ENCODE data around the gene TNFAIP8L1. TPM values are rescaled to one million over a fixed set of nuclear protein-coding genes. Genes with fewer than 3 reads are reported as not detected.

TNFAIP8L1 gene
- total RNA-seq, 1 donor from 2014 or later: 12.0 TPM

DNA sequence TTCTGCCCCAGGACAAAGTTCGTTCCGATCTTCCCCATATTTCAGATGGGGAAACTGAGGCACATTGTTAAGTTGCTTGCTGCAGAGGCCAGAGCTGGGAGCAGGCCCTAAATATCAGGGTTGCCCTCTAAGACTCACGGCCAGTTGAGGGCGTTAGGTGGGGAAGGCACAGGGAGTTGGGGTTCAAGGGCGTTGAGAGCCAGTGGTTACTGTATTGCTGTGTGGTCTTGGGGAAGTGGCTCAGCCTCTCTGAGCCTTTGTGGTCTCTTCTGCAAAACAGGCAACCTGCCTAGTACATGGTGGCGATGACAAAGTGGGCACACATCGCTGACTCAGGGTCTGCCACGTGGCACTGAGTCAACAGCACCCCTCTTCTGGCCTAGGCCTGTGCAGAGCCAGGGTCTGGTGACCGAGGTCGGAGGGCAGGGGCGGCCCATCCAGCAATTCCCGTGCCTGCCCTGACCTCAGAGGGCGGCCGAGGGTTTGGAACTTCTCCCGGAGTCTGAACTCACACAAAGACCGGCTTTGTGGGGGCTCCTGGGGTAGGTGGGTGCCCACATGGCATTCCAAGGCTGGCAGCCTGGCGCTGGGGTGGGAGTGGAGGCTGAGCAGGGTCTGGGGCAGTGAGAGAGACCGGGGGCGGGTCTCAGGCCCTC is 10.2 kb downstream of the TNFAIP8L1 start:
- DNase-seq: no peak

DNA sequence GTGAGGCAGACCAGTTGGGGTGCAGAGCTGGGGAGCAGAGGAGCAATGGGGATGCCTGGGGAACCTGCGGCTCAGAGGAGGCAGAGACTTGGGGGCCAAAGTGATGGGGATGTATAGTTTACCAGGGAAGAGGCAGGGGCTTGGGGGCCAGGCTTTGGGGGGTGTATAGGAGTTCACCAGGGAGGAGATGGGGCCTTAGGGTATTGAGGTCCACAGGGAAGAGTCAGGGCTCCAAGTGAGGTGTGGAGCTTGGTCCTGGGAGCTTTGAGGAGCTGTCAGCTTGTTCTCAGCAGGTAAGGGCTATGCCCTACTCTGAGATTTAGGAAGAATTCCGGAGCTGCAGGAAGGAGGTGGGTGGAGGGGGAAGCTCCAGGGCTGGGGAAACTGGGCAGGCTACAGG is 10.8 kb downstream of the TNFAIP8L1 start:
- no peak for DNase-seq

DNA sequence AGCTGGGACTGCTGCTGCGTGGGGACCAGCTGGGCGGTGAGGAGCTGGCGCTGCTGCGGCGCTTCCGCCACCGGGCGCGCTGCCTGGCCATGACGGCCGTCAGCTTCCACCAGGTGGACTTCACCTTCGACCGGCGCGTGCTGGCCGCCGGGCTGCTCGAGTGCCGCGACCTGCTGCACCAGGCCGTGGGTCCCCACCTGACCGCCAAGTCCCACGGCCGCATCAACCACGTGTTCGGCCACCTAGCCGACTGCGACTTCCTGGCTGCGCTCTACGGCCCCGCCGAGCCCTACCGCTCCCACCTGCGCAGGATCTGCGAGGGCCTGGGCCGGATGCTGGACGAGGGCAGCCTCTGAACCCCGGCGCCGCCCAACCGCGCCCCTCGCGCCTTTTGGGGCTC is 12.8 kb downstream of the TNFAIP8L1 start:
- DNase-seq: no peak

DNA sequence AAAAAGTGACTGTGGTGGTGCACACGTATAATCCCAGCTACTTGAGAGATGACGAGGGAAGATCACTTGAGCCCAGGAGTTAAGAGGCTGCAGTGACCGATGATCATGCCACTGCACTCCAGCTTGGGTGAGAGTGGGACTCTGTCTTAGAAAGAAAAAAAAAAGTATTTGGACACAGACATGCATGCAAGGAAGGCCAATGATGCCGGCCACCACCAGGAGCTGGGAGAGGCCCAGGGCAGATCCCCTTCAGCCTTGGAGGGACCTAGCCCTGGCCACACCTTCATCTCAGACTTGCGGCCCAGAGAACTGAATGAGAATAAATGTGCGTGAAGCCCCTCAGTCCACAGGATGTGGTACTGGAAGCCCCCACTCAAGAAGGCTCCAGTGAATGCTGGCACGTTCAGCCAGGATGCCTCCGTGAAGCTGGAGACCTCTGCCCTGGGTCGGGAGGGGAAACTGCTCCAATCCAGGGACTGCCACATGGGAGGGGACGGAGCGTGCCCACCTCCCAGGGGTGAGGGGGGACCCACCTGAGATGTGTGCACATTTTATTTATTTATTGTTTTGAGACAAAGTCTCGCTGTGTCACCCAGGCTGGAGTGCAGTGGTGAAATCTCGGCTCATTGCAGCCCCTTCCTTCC is 14.6 kb downstream of the TNFAIP8L1 start:
- no peak for DNase-seq

DNA sequence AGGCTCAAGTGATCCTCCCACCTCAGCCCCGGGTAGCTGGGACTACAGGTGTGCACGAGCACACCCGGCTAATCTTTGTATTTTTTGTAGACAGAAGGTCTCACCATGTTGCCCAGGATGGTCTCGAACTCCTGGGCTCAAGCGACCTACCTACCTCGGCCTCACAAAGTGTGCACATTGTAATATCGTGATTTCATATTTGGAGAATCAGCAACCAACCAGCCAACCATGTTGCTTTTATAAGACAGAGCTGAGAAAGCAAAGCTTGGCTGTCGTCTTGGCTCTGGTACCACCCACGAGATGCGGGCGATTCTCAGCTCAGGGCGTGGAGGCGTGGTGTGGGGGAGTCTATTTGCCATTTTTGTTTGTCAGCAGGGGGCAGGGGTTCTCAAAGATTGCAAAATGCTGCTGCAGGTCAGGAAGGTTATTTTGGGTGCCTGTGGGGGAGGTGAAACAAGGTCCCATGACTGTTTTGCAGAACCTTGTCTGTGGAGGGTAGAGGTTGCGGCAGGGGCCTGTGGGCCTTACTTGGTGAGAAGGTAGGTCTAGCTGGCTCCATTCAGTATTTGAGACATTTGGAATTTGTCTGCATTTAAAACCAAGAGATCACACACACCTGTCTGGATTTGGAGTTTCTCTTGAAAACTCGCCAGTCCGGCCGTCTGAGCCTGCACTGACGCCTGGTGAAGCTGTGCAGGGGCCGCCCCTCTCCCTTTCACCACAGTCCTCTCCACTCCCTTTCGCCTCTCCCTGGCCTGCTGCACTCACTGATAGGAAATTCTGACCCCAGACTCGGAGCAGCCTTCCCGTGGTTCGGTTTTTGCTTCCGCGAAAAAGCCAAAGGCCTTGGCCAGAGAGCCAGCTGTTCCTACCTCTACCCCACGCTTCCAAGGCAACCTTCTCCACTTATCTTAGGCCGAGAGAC is 15.4 kb downstream of the TNFAIP8L1 start:
- no peak for DNase-seq

DNA sequence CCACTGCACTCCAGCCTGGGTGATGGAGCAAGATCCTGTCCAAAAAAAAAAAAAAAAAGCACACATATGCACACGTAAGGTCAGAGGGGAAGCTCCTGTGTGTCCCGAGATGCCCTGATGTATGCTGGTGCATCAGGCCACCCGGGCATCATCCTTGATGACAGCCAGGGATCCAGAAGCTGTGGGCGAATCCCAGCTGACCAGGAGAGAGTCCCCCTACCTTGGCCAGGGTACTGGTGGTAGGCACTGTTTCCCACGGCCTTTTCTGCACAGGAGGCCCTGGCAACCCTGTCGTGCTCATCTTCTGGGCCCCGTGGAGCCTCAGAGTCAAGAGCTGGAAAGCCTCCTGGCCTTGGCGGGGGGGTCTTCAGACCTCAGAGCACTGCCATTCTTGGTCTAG is 16.8 kb downstream of the TNFAIP8L1 start:
- no peak for DNase-seq

DNA sequence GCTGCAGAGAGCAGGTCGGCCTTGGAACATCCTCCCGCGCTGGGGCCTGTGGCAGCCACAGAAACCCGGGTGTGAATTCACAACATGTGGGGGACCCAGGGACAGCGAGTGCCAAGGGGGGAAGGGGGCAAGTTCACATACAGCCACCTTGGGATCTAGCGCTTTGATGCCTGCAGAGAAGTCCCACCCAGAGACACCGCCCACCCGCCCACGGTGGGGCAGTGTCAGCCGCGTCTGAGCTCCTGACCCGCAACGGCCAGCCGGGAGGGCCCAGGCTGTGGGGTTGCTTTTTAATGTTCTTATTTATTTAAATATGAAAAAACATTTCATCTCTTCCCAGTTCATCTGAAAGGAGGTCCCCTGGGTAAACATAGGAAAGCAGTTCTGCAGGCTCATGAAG is 17.9 kb downstream of the TNFAIP8L1 start:
- DNase-seq: no peak

DNA sequence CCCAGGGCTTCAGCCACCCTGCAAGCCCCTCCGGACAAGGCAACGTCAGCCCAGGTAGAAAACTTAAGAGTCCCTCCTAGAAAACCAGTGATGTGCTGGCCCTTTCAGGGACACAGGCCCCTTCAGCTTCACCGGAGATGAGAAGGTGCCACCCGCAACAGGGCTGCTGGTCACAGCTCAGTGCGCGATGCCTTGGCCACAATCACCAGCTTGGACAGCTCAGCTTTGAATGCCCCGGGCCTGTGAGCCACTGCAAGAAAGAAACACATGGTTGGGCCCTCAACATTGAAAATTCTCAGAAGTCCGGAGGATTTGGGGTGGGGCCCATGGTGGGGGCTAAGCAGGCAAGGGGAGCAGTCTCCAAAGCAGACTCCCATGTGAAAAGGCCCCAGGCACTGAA is 18.5 kb downstream of the TNFAIP8L1 start:
- DNase-seq: no peak

DNA sequence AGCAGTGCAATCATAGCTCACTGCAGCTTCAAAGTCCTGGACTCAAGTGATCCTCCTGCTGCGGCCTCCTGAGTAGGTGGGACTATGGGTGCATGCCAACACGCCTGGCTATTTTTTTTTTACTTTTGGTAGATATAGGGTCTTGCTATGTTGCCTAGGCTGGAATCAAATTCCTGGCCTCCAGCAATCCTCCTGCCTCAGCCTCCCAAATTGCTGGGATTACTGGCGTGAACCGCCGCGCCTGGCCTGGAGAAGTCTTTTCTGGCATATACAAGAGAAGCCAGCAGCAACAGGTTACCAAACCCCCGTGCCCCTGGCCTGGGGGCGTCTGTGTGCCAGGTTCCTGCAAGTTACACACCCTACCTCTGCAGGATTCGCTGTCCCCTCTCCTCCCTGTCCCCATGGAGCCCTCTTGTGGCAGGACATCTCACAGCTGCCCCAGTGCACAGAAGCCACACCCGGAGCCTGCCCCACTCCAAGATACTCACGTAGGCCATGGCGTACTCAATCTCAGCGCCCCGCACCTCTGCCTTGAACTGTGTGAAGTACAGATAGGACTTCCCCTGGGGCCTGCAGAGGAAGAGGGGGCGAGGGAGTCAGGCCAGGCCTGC is 21.0 kb downstream of the TNFAIP8L1 start:
- no peak for DNase-seq

DNA sequence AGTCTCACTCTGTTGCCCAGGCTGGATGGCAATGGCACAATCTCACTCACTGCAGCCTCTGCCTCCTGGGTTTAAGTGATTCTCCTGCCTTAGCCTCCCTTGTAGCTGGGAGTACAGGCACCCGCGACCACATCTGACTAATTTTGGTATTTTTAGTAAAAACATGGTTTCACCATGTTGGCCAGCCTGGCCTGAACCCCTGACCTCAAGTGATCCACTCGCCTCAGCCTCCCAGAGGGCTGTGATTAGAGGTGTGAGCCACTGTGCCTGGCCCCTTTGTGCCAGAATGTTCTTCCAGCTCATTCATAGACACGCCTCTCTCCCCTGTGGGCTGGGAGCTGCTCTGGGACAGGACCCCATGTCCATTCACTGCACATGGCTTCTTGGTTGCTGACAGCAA is 21.7 kb downstream of the TNFAIP8L1 start:
- no peak for DNase-seq

DNA sequence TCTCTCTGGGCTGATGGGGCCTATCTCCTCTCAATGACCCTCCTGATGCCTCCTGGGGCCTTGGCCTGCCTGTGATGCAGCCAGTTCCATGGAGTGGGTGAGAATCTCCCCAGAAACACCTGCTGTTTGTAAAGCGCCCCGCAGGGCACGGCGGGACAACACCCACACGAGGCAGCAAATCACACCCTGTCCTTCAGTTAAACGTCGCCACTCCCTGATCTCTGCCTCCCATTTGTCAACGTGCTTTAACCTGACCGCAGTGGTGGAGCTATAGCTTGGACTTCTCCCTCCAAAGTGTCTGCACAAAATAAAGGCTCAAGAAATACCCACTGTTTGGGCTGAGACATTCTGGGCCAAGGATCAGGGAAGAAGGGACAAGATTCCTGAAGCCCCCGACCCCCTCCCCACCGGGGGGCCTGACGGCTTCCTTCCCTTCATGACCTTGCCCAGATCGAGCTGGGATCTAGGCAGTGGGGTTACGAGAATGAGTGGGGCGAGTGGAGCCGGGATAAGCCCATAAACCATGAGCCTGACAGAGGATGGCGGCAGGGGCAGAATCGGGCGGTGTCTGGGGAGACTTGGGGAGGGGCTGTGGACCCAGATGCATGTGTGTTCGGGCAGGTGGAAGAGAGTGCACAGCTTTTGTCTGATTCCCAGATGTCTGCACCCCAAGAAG is 22.8 kb downstream of the TNFAIP8L1 start:
- no peak for DNase-seq

DNA sequence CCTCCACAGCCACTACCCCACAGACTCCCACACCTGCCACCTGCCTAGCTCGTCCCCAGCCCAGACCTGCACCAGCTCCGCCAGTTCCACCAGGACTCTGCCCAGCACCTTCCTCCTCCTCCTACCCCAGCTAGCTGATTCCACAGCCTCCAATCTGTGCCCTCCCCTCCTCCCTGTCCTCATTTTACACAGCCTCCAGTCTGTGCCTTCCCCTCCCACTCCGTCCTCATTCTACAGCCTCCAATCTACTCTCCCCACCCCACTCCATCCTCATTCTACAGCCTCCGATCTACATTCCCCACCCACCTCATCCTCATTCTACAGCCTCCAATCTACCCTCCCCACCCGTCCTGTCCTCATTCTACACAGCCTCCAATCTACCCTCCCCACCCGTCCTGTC is 23.5 kb downstream of the TNFAIP8L1 start:
- DNase-seq: no peak

DNA sequence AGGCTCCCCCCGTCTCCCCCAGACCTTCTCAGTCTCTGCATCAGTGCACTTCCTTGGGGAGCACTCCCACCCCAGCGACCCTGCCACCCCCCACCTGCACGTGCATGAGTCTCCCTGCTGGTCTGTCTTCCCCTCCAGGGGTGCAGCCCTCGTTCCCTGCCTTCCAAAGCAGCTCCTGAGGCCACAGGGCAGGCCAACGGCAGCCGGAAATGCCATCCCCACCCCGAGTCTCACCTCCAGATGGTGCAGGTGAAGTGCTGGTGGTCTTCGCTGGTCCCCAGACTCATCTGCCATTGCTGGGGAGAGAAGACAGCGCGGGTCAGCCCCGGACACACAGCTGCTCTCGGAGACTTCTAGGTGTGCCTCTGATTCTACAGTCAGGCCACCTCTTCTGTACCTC is 25.3 kb downstream of the TNFAIP8L1 start:
- no peak for DNase-seq

DNA sequence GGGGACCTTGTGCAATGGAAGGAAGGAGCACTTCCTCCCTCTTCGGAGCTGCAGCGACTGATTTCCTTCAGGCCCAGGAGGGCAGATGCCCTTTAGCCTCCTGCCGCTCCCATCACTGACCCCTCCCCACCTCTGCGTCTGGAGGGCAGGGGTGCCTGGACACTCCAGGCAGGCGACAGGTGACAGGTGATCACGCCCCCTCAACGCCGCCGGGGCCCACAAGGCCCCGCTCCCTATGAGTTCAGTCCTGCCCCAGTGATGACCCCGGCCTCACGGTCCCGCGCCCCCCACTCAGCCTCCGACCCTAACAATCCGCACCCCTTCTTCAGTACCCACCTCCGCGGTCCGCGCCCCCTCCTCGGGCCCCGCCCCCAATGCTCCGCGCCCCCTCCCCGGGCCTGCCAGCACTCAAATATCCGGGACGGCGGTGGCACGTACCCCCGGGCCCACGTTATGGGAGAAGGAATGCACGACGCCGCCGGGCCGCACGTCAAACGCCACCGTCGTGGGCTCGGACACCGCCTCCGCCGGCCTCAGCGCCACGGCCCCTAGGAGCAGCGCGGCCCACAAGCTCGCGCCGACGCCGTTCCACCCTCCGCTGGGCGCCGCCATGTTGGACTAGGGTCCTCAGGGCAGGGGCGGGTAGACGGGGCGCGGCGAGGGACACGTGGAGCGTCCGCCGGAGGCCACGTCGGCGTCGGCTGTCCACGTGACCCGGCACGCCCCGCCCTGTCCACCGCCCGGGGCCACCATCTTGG is 30.6 kb downstream of the TNFAIP8L1 start, which contains the start of gene MYDGF:
MYDGF (minus strand) TSS at position 620 of the 758 bp plus-strand sequence; CDS start at position 612, 8 bp downstream.
- DNase-seq: peak; percentile 96

DNA sequence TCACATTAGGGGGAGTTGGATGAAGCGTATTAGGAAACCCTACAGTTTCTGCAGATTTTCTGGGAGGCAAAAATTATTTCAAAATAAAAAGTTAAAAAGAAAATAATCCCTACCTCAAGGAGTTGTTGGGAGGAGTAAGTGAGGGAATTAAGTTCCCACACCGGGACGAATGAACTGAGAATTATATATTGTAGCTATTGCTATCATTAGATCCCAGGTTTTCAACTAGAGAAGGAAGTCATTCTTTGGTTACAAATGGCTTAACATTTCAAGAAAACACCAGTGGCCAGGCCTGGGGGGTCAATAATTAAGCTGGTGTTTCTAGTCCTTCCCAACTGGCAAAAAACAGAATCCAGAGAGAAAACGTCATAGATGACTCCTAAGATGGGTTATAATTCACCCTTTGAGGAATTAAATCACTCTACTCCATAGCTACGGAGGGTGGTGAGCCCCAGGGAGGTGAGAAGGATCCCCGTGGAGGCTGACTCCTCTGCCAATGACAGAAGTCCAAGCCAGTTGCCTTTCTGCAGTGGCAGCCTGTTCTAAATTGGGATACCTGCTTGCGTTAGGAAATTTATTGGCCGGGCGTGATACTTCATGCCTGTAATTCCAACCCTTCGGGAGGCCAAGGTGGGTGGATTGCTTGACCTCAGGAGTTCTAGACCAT is 32.0 kb downstream of the TNFAIP8L1 start:
- DNase-seq: no peak

DNA sequence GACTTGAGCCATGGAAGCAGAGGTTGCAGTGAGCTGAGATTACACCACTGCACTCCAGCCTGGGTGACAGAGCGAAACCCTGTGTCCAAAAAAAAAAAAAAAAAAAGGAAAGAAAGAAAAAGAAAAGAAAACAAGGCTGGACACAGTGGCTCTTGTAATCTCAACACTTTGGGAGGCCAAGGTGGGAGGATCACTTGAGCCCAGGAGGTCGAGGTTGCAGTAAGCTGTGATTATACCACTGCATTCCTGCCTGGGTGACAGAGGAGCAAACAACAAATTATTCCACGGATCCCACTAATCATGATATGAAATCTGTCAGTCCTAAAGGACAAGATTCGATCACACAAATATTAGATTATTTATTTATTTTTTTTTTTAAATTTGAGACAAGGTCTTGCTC is 33.9 kb downstream of the TNFAIP8L1 start:
- DNase-seq: no peak

DNA sequence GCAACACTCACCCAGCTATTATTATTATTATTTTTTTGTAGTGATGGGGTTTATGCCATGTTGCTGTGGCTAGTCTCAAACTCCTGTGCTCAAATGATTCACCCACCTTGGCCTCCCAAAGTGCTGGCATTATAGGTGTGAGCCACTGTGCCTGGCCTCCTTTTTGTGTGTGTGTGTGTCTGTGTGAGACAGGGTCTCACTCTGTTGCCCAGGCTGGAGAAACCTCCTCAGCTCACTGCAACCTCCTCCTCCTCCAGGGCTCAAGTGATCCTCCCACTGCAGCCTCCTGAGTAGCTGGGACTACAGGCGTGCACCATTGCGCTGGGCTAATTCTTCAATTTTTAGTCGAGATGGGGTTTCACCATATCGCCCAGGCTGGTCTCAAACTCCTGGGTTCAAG is 34.4 kb downstream of the TNFAIP8L1 start:
- DNase-seq: no peak

DNA sequence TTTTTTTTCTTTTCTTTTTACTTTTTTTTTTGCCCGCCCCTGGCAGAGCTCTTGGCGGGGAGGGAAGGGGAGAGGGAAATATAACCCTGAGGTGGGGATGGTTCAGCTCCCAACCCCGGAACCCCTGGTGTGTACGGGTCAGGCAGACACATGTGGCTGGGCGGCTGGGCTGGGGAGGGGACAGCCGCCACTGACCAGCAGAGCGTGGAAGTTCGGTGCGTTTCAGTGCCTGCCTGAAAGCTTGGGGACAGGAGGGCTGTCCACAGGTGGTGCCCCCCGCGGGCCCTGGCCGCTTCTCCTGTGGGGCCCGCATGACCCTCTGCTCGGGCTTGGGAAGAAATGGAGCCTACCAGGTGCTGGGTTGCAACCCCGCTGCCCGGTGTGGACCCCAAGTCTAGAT is 36.0 kb downstream of the TNFAIP8L1 start:
- no peak for DNase-seq

DNA sequence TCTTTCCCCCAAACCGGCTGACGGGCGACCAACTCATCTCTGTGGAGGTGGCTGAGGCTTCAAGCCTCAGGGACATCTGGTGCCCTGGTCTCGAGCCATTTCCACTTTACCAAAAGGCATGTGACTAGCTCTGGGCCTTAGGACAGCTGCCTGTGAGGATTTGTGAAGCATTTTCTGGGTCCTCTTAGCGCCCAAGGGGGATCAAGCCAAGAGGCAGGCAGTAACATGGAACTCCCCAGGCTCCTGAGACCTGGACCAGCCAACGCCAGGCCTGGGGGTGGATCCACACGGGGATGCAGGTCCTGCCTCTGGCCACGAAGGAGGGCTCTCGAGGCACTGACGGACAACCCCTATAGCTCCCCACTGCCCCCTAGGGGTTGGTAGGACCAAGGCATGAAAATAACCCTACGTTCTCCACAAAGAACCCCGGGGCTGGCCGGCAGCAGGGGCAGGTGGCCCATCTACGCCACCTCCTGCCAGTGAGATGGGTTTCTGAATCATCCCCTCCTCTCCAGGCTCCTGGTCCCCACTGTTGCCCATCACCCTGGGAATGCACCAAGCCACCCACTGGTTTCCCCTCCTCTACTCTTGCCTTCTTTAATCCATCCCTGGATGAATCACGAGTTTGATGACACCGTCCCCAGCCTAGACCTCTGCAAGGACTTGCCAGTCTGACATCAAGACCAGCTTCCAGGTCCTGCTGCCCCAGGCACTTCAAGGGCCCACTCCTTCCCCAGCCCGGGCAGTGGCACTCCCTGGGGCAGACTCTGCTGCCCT is 37.8 kb downstream of the TNFAIP8L1 start:
- DNase-seq: peak; percentile 57

All from tongue (tissue), 2 donors.